Measurements from ENCODE around the gene LMO2.
"Not testable (repeated sequence)": the region's sequence is repeated elsewhere in the genome, so short reads cannot be mapped to it uniquely, and the experiment has no call there.

Gene LMO2

DNA sequence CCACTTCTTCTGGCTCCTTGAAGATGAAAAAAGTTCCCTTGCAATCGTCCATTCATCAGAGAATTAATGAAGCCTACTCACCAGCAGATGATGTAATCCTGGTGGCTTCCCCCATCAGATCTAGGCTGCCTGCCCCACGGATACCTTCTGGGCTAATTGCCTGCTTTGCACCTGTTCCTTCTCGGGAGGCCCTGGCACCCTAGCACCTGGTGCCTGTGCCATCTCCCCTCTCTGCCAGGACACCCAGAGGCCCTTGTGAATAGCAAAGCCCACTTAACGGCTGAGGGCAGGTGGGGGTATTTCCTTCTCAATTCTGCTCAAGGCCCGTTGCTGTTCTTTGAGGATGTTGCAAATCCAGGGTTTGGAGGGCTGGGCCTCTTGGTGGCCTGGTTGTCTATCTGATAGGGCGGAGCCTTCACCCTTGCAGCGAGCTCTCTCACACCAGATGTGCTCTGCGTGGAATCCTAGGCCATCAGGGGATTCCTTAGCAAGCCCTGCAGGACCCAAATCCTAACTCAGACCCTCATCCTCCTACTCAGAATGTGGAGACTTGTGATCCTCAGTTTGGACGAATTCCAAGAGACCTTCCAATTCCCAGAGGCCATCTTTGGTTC, at the start of gene LMO2:
Gene LMO2 (minus strand): TSS at position 363 of the 614 bp plus-strand sequence. CDS start 22,360 bp downstream, outside the sequence.
- peak; percentile 91 for DNase-seq

DNA sequence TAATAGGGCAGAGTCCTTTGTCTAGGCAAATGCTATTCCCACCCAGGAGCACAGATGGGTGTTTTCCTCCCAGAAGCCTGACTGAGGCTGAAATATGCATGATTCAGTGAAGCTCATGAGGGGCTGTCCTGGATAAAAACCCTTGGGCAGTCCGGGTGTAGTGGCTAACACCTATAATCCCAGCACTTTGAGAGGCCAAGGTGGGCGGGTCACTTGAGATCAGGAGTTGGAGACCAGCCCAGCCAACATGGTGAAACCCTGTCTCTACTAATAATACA, 48.6 kb upstream of the LMO2 start:
- no peak for DNase-seq

DNA sequence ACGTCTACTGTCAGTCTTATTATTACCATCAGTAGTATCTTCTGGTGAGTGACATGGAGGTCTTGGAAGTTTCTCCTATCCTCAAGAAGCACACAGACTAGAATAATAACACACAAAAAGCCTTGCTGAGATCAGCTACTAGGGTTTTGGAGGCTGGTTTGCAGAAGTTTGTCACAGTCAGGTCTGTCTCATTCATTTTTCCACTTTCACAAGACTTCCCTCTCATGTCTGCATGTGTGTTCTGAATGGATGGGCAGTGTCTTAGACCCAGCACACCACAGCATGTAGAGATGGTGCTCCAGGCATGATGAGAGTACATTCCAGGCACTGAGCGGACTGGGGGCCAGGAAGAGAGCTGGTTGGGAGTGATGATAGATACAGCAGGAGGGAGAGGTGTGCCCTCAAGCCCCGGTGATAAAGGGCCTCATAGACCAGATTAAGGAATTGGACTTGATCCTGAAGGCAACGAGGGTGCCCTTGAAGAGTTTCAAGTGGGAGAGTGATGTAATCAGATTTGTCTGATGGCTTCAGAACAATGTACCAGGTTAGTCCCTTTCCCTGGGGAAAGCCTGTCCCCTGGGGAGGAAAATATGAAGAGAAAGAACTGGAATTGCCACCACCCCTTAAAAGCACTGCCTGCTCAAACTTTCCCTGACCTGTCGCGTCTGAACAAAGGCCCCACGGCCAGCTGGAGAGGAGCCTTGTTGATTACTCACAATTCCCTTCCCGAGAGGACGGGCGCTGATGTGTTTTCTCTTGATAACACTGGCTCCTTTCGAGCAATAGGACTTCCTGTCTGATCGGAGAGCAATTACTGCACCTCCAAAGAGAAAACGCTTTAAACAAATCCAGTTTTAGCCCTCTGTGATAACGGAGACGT, 45.1 kb upstream of the LMO2 start:
- DNase-seq = no peak

DNA sequence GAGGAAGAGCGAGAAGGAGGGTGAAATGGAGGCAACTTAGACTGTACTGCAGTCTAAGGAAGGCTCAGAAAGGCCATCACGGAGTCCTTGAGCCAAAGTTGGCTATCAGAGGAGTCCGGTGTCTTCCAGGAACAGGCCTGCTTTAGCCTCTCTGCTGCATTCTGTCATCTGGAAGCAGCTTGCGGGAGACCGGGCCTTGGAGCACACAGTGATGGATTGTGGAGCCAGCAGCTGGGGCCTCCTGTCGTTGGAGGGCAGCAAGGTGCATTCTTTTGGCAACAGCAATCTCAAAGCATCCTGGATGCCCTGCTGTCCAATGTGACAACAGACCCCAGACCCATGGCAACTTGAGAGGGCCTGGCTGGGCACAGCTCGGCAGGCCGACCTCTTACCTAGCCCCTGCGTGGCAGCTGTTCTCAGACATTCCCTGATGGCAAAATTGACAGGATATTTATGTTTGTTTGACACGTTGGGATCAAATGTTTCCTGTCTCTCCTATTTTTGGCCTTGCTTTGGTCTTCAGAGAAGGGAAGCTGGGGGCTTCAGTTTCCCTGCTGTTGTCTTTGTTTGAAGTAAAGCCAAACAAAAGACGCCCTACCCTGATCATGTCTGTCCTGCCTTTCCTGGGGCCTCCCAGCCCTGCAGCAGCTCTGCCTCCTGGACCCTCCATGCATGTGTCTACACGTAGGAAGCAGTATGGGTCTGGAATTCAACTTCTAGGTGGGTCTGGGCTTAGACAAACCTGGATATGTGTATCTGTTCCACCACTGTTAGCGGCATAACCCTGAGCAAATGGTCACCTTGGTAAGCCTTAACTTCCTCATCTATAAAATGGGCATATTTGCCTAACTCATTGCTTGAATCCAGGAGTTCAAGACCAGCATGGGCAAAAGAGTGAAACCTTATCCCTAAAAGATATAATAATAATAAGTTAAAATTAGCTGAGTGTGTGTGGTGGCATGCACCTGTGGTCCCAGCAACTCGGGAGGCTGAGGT, 43.9 kb upstream of the LMO2 start:
- DNase-seq = no peak

DNA sequence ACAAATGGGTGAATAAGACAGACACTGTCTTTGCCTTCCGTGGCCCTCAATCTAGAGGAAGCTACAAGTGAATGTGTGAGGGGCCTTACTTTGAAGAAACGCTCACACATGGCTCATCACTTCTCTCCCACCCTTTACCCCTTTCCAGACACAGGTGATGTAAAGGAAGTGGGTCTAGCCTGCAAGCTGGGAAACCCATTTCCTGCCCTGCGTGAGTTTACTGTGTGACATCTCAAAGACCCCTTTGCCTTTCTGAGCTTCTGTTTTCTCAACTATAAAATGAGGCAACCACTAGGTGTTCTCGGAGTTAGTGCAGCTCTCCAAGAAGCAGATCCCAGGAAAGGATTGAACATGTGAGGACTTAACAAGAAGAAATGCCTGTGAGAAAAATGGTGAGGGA, 43.1 kb upstream of the LMO2 start:
- no peak for DNase-seq

DNA sequence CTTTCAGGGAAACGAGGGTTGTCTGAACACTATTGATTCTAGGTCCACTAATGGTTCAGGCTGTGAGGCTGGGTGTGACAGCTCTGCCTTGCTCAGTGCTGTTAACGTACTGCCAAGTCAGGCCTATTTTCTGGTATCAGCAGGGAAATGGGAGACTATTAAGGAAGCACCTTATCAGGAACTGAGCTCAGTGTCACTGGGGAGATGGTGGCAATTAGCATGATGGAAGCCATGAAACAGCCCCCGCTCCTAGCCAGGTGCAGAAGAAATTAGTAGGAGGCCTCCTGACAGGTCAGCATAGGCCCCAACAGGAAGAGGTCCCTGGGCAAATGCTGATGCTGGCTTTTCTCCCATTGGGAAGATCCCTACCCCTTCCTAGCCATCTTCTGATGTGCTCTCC, 42.6 kb upstream of the LMO2 start:
- DNase-seq = no peak

DNA sequence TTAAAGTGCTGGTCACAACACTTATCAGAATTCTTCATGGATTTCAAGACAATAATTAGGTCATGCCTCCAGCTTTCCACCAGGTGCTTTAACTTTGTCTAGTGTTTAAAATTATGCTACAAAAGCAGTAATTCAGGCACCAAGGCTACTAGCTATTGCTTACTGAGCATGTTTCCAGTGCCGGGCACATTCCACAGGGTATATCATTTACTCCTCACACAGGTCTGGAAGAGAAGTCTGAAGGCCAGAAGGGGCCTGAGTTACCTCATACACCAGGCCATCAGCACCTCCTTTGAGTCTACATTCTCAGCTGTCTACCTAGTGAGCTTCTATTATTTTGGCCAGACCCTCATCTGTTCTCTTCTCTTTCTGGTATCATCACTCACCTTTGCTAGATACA, 41.7 kb upstream of the LMO2 start:
- DNase-seq = no peak

DNA sequence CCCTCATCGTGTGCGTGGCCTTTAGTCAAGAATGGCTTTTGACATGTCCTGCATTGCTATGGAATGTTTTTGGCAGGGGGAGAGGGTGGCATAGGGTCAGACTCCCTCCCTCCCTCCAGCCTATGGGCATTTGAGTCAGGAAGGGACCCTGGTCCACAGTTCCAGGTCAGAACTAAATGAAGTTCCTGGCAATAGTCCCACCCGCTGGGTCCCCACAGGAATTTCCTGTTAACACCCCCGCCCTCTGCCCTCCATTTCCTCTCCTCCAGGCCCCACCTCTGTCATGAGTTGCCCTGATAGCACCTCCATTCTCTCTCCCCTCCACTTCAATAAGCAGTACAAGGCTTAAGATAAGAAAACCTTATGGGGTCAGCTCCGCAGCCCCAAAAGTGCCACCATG, 40.8 kb upstream of the LMO2 start:
- no peak for DNase-seq

DNA sequence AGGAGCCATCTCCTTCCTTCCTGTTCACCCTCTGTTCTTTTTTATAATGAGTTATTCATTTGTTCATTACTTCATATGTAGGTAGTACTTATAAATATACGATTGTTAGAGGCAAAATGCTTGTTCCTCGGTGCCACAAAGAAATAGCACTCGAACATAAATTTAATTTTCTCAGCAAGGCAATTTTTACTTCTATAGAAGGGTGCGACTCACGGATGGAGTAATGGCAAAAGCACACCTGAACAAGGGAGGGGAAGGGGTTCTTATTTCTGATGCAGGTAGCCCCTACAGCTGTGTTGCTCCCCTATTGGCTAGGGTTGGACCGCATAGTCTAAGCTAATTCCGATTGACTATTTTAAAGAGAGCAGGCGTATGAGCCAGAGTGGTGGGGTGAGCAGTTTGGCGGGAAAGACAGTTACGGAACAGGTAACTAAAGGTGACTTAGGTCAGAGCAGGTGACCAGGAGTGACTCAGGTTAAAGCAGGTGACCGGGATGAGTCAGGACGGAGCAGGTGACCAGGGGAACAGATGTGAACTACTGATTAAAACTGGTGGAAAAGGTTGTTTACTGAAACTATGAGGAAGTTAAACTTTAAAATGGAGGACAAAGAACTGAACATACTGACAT, 40.0 kb upstream of the LMO2 start:
- not testable (repeated sequence) for DNase-seq

DNA sequence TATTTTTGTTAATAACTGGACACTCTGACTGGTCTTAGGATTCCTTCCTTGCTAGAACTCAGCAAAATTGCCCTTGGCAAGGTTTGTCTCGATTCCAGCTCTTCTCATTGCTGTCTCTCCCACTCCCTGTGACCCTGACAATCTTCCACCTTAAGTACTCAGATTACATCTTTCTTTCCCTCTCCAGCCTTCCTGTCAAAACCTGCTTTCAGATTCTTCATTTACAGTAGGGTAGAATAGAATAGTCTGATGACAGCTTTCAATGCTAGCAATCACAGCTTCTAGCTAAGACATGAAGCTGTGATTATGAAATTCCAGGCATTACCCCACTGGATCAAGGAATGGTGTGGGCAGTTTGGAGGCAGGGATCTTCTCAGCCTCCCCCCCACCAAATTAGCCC, 39.2 kb upstream of the LMO2 start:
- no peak for DNase-seq

DNA sequence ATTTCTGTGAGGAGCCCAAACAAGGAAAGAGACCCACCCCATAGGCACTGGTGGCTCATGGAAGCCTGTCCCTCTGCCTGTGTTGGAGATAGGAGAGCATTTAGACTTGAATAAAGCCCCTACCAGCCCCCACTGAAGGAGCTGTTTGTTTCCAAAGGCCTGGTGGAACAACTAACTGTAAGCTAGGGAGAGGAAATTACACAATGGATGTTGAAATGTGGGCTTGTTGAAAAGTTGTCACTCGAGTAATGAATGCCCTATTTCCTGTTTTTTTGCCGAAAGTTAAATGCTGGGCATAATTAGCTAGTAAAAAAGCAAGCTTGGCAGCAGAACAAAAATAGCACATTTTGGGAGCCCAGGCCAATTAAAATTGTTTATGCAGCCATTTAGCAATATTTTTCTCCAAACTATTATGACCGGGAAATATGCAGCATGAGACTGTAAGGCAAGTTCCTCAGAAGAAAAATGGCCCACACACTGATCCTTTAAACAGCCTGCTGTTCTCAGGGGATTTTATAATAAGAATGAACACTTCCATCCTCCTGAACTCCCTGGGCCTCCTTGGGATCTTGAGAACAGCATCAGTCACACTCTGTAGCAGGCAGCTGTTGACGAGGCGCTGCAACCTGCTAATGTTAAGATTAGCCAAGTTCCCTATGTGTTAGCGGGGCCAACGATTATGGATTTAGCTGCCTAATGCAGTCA, 38.6 kb upstream of the LMO2 start:
- no peak for DNase-seq

DNA sequence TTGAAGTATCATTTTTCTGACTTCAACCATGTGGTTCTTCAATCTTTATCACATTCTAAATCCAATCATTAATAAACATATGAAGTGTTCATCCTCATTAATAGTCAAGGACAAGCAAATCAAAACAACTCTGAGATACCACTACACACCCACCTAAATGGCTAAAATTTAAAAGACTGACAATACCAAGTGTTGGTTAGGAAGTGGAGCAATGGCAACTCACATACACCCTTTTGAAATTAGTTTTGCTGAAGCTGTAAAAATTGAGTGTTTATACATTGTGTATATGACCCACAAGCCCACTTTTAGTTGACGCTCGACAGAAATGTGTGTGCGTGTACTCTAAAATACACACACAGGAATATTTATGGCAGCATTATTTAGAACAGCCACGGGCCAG, 36.7 kb upstream of the LMO2 start:
- DNase-seq = no peak

DNA sequence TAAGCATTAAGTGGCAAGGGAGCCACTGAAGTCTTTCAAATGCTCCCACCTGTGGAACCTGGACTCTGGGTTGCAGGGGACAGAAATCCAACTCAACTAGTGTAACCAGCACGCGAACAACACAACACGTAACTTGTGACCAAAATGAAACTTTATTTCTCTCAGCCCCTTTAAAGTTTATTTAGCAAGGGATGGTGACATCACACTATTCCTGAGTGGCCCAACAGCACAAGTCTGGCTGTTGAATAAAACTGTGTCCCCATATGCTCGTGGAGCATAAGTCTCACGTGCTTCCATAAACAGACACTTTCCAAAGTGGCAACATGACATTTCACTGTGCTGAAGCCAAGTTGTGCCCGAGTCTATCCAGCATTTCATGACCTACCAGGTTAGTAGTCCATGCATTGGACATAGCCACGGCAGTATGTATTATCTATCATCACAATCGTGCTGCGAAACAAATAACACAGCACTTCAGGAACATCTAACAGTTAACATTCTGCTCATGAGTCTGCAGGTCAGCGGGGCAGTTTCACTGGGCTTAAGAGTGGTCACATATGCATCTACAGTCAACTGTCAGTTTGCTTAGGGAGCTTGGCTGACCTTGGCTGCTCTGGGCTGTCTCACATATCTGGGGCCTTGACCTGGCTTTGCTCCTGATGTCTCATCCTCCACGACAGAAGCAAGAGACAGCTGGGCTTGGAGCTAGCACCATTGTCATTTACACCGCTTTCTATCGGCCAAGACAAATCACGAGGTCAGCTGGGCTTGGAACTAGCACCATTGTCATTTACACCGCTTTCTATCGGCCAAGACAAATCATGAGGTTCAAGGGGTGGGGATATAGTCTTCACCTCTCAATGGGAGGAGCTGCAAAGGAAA, 35.0 kb upstream of the LMO2 start:
- no peak for DNase-seq

DNA sequence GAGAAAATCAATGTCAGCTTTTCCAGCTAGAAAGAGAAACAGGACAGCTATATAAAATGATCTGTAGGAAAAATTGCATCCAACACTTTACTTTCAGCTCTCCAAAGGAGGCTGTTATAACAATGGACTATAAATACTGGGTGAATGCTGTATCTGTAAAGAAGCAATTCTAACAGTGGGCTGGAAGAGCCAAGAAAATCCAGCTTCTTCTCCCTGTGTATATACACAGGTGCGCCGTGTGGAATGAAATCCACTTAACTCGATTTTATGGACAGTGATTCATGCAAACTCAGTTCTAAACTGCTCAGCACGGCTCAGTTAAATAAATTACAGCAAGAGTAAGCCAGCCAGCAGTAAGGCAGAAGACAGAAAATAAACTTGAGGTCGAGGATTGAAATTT, 32.5 kb upstream of the LMO2 start:
- DNase-seq = no peak

DNA sequence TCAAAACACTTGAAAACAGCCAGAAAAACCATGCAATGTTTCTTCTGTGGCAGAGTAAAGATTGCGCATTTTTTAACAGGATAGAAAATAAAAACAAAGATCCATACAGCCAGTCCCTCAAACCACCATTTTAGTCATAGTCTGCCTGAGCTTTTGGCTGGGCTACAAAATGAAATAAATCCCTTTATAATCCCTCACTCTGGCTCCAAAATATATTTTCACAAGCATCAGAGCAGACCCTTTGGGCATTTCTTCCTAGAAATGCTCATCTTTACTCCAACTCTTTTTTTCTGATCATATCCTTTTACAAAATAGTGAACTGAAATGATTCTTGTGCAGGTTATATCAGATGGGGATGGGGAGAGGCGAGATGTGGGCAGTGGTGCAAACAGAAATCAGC, 31.8 kb upstream of the LMO2 start:
- DNase-seq = no peak

DNA sequence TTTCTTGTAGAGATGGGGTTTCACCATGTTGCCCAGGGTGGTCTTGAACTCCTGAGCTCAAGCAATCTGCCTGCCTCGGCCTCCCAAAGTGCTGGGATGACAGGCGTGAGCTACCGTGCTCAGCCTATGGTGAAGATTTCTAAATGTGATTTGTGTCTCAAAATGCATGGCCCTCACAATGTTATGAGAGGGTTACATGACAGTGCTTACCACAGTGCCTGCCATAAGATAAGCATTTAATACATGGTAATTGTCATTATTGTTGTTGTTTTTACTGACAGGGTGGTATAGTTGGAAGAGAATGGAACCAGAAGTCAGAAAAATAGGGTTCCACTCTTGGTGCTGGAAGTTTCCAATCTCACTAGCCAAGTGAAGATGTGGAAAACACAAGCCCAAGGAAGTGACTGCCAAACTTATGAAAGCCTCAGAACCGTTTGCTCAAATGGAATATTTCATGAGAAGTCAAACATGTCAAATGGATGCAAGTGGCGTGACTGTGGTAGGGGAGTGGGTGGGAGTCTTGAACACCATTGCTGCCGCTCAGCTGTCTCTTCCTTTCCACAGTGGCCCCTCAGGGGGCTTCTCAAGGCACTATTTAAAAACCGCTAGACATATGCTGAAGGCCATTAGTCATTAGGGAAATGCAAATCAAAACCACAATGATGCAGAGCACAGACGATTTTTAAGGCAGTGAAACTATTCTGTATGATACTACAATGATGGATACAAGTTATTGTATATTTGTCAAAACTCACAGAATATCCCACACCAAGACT, 29.1 kb upstream of the LMO2 start:
- no peak for DNase-seq

DNA sequence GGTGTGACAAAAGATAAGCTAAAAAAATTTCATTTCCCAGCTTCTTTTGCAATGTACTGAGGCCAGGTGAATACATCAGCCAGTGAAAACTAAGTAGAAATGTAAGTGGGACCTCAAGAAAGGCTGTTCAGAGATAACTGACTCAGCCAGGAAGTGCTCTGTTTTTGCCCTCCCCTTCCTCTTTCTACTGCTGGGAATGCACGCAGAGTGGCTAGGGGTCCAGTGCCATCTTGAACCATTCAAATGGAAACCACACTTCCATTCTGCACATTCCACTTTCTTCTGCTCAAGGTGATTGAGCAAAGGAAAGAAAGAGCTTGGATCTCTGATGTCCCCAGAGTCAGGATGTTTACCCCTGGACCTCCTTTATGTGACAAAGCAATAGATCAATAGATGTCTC, 27.8 kb upstream of the LMO2 start:
- no peak for DNase-seq

DNA sequence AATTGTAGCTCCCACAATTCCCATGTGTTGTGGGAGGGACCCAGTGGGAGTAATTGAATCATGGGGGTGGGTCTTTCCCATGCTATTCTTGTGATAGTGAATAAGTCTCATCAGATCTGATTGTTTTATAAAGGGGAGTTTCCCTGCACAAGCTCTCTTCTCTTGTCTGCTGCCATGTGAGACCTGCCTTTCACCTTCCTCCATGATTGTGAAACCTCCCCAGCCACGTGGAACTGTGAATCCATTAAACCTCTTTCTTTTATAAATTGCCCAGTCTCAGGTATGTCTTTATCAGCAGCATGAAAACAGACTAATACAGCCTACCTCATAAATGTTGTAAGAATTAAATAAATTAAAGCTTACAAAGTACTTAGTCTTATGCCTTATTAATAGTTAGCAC, 25.5 kb upstream of the LMO2 start:
- DNase-seq = not testable (repeated sequence)

DNA sequence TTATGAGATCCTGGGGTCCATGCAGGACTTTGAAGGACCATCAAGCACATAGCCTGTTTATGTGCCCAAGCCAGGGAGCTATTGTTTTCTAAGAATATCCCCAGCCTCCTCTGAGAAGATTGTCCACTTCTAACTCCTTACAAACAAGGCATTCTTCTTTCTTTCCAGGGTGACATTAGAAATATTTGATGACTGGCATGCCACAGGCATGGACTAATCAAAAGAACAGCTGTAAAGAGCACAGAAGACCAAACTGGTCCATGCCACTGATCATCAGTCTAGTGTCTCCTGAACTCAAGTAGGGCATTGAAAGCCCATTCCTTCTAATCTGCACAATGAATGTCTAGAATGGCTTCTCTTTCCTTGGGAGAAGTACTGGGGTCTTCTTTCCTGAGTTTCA, 24.9 kb upstream of the LMO2 start:
- DNase-seq = no peak

DNA sequence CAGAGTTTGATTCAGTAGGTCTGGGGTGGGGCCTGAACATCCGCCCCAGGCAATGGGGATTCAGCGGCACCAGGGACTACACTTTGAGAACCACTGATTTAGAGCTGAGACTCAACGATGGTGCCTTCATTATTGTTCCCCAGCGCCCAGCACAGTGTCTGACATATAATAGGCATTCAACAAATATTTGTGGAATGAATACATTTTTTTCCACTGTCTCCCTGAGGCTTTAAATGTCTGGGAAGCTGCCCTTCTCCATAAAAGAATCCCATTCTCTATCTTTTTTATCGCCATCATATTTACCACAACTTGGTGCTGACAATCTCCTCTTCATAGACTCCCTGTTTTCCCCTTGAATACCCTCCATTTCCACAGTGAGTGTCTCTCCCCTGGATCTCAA, 23.6 kb upstream of the LMO2 start:
- DNase-seq = no peak

DNA sequence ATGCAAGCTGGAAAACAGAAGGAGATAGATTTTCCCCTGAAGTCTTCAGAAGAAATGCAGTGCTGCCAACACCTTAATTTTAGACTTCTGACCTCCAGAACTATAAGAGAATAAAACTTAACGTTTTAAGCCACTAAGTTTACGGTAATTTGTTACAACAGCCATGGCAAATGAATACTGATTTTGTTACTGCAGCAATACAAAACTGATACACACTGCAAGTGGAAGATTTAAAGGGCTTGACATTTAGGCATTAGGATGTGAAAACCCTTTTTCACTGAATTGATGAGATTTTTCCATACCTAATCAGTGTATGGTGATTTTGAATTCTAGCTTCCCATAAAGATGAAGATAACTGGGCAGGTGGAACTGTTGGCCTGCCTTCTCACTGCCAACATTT, 22.1 kb upstream of the LMO2 start:
- no peak for DNase-seq

All from NCI-H2029 treated with DMSO at 0.1 percent for 48 hours (cell line).